Natural killer cell (primary cell): ENCODE measurements around the gene ZFYVE27. TPM values are rescaled to one million over a fixed set of nuclear protein-coding genes. Genes with fewer than 3 reads are reported as not detected.

Experiments used
- ATAC-seq, 3 donors: fragments of 150-1000 bp in 2 of 3; fragments of 200-7000 bp in 1 of 3; cut with Tn5 transposase; 1 replicate in 1 of 3; 2 replicates in 2 of 3; pipeline ENCODE4 v1.10.0; 2021; ENCODE audit warnings: mild to moderate bottlenecking in 2 of 3, moderate library complexity in 2 of 3
- DNase-seq, 2 donors: peaks; one replicate each; pipeline versions ENCODE4 v3.0.0 to v3.0.0-alpha.2; 2013 to 2021; ENCODE audit warnings: mixed read lengths in 1 of 2
- H3K27ac ChIP-seq: one replicate; pipeline ENCODE4 v1.5.1; 2013; ENCODE audit warnings: mild to moderate bottlenecking, low read length
- H3K27me3 ChIP-seq: one replicate; pipeline ENCODE4 v1.6.1; 2013; ENCODE audit warnings: low read length; ENCODE audit not compliant: control insufficient read depth, insufficient read depth
- H3K36me3 ChIP-seq: one replicate; pipeline ENCODE4 v1.6.1; 2013; ENCODE audit warnings: low read length; ENCODE audit not compliant: control insufficient read depth, insufficient read depth
- H3K4me1 ChIP-seq: one replicate; pipeline ENCODE4 v1.6.1; 2013; ENCODE audit warnings: low read length; ENCODE audit not compliant: control insufficient read depth, insufficient read depth
- H3K4me3 ChIP-seq: one replicate; pipeline ENCODE4 v1.5.1; 2013; ENCODE audit warnings: low read length
- H3K9me3 ChIP-seq: one replicate; pipeline ENCODE4 v1.6.1; 2013; ENCODE audit warnings: low read length; ENCODE audit not compliant: control insufficient read depth, insufficient read depth
- H3K27ac Mint-ChIP-seq, 2 donors: one replicate each; pipeline ENCODE4 v1.8.0; 2022; ENCODE audit warnings: mild to moderate bottlenecking in 2 of 2, mixed read lengths in 2 of 2, moderate library complexity in 1 of 2
- H3K27me3 Mint-ChIP-seq, 2 donors: one replicate each; pipeline ENCODE4 v1.8.0; 2022; ENCODE audit warnings: low read depth in 2 of 2, mixed read lengths in 2 of 2
- H3K36me3 Mint-ChIP-seq: one replicate; pipeline ENCODE4 v1.8.0; 2022; ENCODE audit warnings: mixed read lengths
- H3K4me1 Mint-ChIP-seq, 2 donors: one replicate each; pipeline ENCODE4 v1.8.0; 2022; ENCODE audit warnings: mixed read lengths in 2 of 2
- H3K4me3 Mint-ChIP-seq: one replicate; pipeline ENCODE4 v1.8.0; 2022; ENCODE audit warnings: mild to moderate bottlenecking, moderate library complexity, mixed read lengths
- H3K9me3 Mint-ChIP-seq, 2 donors: one replicate each; pipeline ENCODE4 v1.8.0; 2022; ENCODE audit warnings: mixed read lengths in 2 of 2
- WGBS: methylation state at CpG from one replicate; pipeline ENCODE4 v1.1.7; 2013; ENCODE audit warnings: missing lambda C conversion rate; ENCODE audit not compliant: insufficient coverage; 5-methylcytosine and 5-hydroxymethylcytosine counted together
- intact Hi-C: fragments of 100-400 bp; cut with micrococcal nuclease; formaldehyde crosslinking; loops from one replicate; pipeline ENCODE4 v1.14.2; 2022
- total RNA-seq, 4 donors: library from RNA; stranded (reverse); fragments of 120-200 nt in 1 of 4; gene quantifications; one replicate each; pipeline versions ENCODE4 v1.2.3 to v1.2.4, GENCODE V29; 2013 to 2022
- TF ChIP-seq, protein P1 (sequence below): fragments of 200-600 bp; IDR thresholded peaks from one replicate; pipeline ENCODE4 v1.8.0; 2022; ENCODE audit warnings: antibody characterized with exemption

The ZFYVE27 gene
- total RNA-seq, 3 donors from 2014 or later (not counting 1 experiment from before 2014, with no cell fraction given): 63.0 to 82.8 (median 76.4) TPM

DNA sequence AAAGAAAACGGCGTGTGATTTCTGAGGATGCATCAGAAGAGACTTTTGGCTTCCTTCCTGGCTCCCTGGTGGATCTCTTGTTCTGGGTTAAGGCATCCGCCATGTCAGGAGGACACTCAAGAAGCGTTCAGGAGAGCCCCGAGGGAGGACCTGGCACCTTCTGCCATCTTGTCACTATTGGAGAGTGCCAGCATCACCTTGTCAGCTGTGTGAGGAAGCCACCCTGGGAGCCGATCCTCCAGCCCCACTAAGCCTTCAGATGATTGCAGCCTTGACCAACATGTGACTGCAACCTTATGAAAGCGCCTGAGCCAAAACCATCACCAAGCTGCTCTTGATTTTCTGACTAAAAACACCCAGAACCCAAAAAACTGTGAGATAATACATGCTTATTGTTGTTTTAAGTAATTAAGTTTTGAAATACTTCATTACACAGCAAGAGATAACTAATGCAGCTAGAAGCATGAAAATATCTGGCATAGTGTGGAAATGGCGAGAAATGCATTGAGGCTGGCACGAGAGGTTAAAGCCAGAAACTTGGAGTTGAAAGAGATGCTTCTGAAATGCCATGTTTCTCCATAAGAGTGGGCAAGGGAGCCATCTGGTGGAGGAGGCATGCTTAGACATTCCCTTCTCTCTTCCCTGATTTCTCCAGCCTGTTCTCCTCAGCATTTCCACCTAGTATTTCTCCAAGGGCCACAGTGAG, 5.4 kb upstream of the ZFYVE27 start:
- Mint-ChIP-seq H3K4me1 (peaks cover 6 to 11% of the 10 kb centered on the region in 2 donors), H3K27me3 (peaks cover 0 to 9% of the 10 kb centered on the region in 2 donors), H3K27ac (no peak overlapping the region), H3K36me3 (no peaks in the 10 kb centered on the region), H3K4me3 (no peak overlapping the region), H3K9me3 (no peaks in the 10 kb centered on the region)
- H3K27ac ChIP-seq: no peak overlapping the region
- 72% methylated on average over 9 of the region's 9 CpGs for WGBS
- no peaks in the 10 kb centered on the region for H3K9me3 ChIP-seq
- TF ChIP-seq, protein P1, sequence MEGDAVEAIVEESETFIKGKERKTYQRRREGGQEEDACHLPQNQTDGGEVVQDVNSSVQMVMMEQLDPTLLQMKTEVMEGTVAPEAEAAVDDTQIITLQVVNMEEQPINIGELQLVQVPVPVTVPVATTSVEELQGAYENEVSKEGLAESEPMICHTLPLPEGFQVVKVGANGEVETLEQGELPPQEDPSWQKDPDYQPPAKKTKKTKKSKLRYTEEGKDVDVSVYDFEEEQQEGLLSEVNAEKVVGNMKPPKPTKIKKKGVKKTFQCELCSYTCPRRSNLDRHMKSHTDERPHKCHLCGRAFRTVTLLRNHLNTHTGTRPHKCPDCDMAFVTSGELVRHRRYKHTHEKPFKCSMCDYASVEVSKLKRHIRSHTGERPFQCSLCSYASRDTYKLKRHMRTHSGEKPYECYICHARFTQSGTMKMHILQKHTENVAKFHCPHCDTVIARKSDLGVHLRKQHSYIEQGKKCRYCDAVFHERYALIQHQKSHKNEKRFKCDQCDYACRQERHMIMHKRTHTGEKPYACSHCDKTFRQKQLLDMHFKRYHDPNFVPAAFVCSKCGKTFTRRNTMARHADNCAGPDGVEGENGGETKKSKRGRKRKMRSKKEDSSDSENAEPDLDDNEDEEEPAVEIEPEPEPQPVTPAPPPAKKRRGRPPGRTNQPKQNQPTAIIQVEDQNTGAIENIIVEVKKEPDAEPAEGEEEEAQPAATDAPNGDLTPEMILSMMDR: peak; percentile 67
- no peaks in the 10 kb centered on the region for H3K36me3 ChIP-seq
- H3K27me3 ChIP-seq: no peaks in the 10 kb centered on the region
- ATAC-seq: peak; percentile 65 to 87 (median 79)
- peak in 1 of 2 donors; percentile 83 for DNase-seq
- intact Hi-C loops: loop anchor here (1.0 kb wide), 4 partner anchors 22 to 159 kb away; partner anchors contain the start of gene ANKRD2
- peaks cover 4% of the 10 kb centered on the region for H3K4me1 ChIP-seq
- no peak overlapping the region for H3K4me3 ChIP-seq

DNA sequence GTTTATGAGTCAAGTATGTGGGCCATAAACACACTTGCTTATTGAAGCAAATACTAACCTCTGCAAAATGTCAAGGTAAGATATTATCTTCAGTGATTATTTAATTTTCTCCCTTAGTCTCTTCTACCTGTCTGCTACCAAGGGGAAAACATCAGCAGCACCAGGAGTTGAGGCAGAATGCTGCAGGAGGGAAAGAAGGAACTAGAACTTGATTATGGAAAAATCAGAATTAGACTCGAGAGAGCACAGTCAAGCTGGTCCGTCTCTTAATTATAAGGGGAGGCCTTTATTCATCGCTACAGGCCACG, 4.9 kb upstream of the ZFYVE27 start:
- Mint-ChIP-seq H3K4me3 (no peak overlapping the region), H3K36me3 (no peaks in the 10 kb centered on the region), H3K27ac (no peak overlapping the region), H3K9me3 (no peaks in the 10 kb centered on the region), H3K27me3 (peaks cover 0 to 9% of the 10 kb centered on the region in 2 donors), H3K4me1 (peaks cover 11 to 16% of the 10 kb centered on the region in 2 donors)
- DNase-seq: no peak
- Histone ChIP-seq H3K27ac (no peak overlapping the region), H3K9me3 (no peaks in the 10 kb centered on the region), H3K4me3 (no peak overlapping the region), H3K27me3 (no peaks in the 10 kb centered on the region), H3K4me1 (peaks cover 7% of the 10 kb centered on the region), H3K36me3 (no peaks in the 10 kb centered on the region)
- 81% methylated on average over 4 of the region's 4 CpGs for WGBS
- TF ChIP-seq, protein P1: peak; percentile 20
- no peak for ATAC-seq
- intact Hi-C loops: no loop called here

DNA sequence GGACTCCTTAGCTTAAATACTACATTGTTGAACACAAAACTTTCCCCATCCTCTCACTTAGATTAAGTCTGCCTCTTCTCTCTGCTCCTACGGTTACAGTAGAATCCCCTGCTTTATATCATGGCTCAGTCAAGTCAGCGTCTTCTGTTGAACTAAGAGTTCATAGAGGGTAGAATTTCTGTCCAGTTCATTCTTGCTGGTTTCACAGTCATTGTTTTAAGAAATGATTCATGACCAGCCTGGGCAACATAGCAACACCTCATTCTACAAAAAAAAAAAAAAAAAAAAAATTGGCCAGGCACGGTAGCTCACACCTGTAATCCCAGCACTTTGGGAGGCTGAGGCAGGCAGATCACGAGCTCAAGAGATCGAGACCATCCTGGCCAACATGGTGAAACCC, 3.7 kb upstream of the ZFYVE27 start:
- ATAC-seq: no peak
- intact Hi-C loops: no loop called here
- H3K4me1 Mint-ChIP-seq: peaks cover 21 to 28% of the 10 kb centered on the region in 2 donors

More for the DNA sequence above, 3.7 kb upstream of the ZFYVE27 start:
- no peak overlapping the region for H3K4me3 Mint-ChIP-seq
- peaks cover 0 to 9% of the 10 kb centered on the region in 2 donors for H3K27me3 Mint-ChIP-seq
- H3K4me3 ChIP-seq: no peak overlapping the region
- no peaks in the 10 kb centered on the region for H3K27me3 ChIP-seq
- no peaks in the 10 kb centered on the region for H3K9me3 Mint-ChIP-seq
- H3K27ac ChIP-seq: no peak overlapping the region
- H3K27ac Mint-ChIP-seq: no peak overlapping the region
- DNase-seq: no peak
- peaks cover 17% of the 10 kb centered on the region for H3K4me1 ChIP-seq
- H3K36me3 ChIP-seq: no peaks in the 10 kb centered on the region
- no peaks in the 10 kb centered on the region for H3K9me3 ChIP-seq
- TF ChIP-seq, protein P1: no peak
- 87% methylated on average over 4 of the region's 5 CpGs for WGBS
- no peaks in the 10 kb centered on the region for H3K36me3 Mint-ChIP-seq
